ENCODE data around the gene MERTK.
"Not testable (repeated sequence)": the region's sequence is repeated elsewhere in the genome, so short reads cannot be mapped to it uniquely, and the experiment has no call there.

MERTK gene

GRCh38 chr2:112035786-112036185 is 137.4 kb downstream of the MERTK start:
- TF ChIP-seq CTCF (IDR thresholded peaks at IDR 0.05; ENCODE audit: insufficient read depth, missing control alignments): no peak
- FAIRE-seq (no peak), DNase-seq (ENCODE audit: insufficient read length, low spot score) (no peak)

GRCh38 chr2:112039556-112039955 is 141.1 kb downstream of the MERTK start:
- not testable (repeated sequence) for FAIRE-seq; DNase-seq (ENCODE audit: insufficient read length, low spot score)

GRCh38 chr2:112040066-112040465 is 141.7 kb downstream of the MERTK start:
- not testable (repeated sequence) for DNase-seq (ENCODE audit: insufficient read length, low spot score); FAIRE-seq

DNA sequence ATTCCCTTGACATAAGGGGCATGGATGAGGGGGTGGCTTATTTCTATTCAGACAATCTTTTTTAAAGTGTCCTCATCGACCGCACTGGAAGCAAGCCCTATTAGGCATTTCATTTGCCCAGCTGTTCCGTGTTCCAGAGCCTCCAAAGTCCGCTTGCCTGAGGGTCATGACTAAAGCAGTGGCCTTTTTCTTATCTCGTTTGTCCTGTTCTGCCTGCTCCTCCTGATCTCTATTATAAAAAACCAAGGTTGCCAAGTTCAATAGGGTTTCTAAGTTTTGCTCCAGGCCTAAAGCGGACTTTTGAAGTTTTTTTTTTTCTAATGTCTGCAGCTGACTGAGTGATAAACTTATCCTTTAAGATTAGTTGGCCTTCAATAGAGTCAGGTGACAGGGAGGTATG is 143.1 kb downstream of the MERTK start:
- not testable (repeated sequence) for DNase-seq (ENCODE audit: insufficient read length, low spot score); FAIRE-seq

- DNase-seq (ENCODE audit: insufficient read length, low spot score): no peak
- no peak for FAIRE-seq
- no peak for TF ChIP-seq CTCF (IDR thresholded peaks at IDR 0.05; ENCODE audit: insufficient read depth, missing control alignments)
These were observed 147.1 kb downstream of the MERTK start for GRCh38 chr2:112045446-112046014.

DNA sequence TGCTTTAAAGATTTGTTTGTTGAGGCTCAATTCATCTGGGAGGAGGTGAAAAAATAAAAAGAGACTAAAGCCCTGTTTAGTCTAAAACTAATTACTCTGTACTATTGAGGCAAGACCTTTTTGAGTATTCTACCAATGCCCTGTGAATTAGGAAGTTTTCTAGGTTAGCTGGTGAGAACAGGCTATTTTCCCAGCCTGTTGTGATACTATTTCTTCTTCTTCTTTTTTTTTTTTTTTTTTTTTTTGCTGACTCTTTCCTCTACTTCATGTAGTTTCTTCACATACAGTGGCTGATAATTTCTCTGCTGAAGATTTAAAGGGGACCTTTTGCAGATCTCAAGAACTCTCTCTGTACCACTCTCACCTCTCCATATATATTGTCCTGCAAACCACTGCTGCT is 147.8 kb downstream of the MERTK start:
- no peak for TF ChIP-seq CTCF (IDR thresholded peaks at IDR 0.05; ENCODE audit: insufficient read depth, missing control alignments)
- FAIRE-seq (no peak), DNase-seq (ENCODE audit: insufficient read length, low spot score) (no peak)

DNA sequence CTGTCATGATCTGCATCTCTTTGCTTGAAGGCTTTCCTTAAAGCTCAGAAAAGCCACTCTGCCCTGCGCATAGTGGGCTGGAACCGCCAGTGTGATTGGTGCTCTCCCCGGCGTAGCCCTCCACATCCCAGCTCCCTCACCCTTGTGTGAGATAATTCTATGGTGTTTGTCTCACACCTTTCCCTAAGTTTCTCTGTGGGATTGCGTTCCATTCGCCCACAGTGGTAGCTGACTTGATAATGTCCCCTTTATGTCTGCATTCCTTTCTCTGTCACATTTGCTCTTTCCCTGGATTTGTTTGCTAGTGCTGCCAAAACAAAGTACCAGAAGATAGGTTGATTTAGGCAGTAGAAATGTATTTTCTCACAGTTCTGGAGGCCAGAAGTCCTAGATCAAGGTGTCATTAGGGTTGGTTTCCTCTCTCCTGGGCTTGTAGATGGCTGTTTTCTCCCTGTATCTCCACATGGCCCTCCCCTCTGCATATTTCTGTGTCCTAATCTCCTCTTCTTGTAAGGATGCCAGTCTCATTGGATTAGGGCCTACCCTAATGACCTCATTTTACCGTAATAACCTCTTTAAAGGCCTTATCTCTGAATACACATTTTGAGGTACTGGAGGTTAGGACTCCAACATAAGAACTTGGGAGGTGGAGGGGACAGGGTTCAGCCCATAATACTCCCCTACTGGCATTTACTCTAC is 149.3 kb downstream of the MERTK start:
- FAIRE-seq (no peak), DNase-seq (ENCODE audit: insufficient read length, low spot score) (no peak)
- TF ChIP-seq CTCF (IDR thresholded peaks at IDR 0.05; ENCODE audit: insufficient read depth, missing control alignments): no peak

DNA sequence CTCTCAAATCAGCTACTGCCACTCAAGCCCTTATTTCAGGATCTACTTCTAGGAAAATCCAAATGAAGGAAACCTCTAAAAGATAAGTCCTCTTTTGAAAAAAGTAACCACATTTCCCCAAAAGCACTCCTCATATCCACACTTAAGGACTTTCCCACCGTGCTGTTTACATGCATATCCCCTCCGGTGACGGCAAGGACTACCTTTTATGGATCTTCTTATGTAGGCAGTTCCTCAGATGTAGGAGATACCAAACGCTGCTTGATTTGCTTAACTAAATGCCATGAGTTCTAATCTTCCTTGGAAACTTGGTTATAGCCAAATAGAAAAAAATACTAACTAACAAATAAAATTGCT is 149.8 kb downstream of the MERTK start:
- FAIRE-seq (no peak), DNase-seq (ENCODE audit: insufficient read length, low spot score) (no peak)
- TF ChIP-seq CTCF (IDR thresholded peaks at IDR 0.05; ENCODE audit: insufficient read depth, missing control alignments): no peak

DNA sequence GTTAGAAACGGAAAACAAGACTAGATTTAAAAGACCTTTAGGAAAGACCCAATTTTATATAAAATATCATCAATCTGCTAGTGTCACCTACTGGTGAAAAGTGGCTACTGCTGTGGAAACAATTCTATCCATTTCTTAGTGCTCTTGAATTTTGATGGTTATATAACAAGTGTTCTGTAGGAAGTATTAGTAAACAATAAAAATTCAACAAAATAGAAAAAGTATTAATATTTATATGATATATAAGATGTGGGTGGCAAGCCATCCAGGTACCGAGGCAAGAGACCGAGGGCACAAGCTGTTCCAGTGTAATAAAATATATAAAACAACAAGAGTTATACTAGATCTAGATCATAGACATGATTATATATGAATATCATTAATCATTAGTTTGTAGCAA is 150.5 kb downstream of the MERTK start:
- peak; percentile 36 for DNase-seq (ENCODE audit: insufficient read length, low spot score)
- peak; percentile 94 for TF ChIP-seq CTCF (IDR thresholded peaks at IDR 0.05; ENCODE audit: insufficient read depth, missing control alignments)
- no peak for FAIRE-seq

Measured in D721Med (cell line).